GM19043 (cell line): Measurements from ENCODE around the gene TIFAB.

Source experiments
- ATAC-seq: cut with Tn5 transposase; IDR thresholded peaks from one replicate; pipeline ENCODE4 v1.9.1; 2021; ENCODE audit warnings: low read depth; ENCODE audit not compliant: unreplicated experiment

Gene TIFAB

DNA sequence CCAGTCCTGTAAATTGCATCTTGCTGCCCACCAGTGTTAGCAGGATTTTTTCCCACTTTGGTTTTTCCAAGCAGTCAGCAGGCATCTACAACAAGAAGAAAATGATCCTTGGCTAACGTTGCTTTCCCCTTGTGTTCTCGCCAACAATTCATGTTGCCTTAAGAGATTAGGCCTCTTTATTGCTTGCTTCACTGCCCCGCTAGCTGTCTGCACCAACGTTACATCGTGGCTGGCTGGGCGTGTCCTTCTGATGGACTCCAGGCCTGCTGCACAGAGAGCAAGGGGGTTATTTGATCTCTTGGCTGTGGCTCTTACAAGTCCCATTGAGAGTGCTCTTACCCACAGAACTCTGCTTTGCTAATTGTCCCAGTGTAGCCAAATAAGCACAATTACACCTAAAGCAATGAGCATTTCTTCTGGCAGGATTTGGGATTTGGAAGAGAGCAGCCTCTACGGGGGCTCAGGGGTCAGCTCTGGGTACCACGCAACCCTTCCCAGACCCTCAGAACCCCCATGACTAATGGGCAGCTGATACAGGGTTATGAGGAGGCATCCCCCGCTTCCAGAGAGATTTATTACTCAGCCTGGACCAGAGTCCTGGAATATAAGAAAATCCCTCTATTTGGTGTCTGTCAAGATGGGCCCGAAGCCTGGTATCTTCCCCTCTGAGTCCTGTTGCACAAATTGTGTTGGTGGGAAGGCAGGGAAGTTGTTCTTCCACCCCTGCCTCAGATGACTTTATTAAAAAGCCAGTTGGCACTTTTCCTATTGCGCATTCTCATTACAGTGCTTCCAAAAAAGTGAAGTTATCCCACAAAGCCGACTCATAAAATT, 22.6 kb downstream of the TIFAB start:
- no peak for ATAC-seq

DNA sequence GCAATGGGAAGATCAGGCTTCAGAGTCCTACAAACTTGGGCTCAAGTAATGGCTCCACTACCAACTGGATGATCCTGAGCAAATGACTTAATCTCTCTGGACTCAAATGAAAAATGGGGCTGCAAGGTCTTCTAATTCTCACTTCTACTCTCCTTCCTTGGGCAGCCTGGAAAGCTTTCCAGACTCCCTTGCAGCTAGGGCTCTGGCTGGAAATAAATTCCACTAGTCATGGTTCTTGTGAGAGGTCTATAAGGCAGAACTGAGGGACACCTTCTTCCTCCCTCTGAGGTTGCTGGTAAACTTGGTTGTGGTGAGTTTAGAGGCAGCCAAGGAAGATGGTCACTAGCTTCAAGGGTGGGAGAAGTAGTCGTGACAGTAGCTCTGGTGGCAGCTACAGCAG, 23.6 kb downstream of the TIFAB start:
- no peak for ATAC-seq

DNA sequence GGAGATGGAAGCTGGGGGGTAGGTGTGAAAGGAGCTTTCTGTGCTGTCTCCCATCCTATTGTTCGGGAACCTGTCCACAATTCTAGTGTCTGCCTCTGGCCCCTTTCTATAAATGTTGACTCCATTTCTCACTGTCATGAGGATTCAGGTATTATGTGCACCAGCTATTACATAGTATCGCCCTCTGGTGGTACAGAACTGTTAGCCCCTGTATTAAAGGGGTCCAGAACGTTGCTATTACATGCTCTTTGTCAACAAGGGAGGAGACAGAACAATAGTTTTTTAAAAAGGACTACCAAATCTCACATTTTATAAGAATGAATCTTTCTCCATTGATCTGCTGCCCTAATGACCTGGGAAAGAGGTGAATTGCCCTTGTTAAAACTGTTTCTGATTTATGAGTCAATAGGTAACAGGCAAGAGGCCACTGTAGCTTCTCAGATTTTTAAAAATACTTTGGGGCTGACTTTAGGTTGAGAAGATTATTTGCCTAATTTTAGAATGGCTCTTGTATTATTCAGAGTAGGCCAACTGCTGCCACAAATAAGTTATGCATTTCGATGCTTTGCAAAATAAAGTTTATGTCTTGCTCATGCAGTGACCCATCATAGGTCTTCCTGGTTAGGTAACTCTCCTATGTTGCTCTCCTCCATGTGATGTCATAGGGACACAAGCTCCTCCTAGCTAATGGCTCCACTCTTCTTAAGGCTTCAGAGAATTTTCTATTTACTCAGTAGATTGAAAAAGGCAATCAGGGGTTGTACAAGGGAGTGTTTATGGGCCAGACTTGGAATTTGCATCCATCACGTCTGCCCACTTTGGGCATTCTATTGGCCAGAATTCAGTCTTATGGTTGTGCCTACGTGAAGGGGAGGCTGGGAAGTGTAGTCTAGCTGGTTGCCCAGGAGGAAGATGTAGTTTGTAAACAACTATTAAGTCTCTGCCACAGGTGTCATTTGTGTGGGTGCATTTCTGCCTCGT, 25.8 kb downstream of the TIFAB start:
- ATAC-seq = peak; percentile 90

DNA sequence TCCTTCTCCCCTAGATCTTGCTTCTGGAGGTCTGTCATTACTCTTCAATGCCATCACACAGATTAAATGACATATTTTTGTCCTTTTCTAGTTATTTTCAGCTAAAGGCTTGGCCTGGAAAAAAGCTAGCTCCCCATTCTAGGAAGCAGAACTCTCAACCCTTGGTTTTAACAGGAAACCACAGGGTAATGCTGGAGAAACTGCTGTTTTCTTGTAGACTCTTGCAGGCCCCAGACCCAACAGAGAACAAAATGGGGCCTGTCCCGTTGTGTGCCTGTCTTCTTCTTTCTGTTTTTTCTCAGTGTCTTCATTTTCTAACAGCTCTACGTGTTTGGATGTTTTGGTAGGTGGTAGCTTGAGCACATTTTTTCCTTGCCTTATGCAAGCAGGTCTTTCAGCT, 26.5 kb downstream of the TIFAB start:
- ATAC-seq = no peak

DNA sequence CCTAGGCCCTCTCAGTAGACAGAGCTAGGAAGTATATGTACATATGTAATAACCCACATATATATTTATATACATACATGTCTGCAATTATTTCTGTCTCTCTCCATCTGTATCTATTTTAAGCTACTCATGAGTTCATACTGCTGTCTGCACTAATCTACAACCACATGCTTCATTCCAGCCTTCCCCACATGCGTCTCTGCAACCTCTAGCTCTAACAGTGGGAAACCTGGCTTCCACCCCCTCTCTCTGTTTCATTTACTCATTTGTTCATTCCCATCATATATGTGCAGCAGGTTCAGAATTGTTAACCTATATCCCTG, 28.3 kb downstream of the TIFAB start:
- no peak for ATAC-seq

DNA sequence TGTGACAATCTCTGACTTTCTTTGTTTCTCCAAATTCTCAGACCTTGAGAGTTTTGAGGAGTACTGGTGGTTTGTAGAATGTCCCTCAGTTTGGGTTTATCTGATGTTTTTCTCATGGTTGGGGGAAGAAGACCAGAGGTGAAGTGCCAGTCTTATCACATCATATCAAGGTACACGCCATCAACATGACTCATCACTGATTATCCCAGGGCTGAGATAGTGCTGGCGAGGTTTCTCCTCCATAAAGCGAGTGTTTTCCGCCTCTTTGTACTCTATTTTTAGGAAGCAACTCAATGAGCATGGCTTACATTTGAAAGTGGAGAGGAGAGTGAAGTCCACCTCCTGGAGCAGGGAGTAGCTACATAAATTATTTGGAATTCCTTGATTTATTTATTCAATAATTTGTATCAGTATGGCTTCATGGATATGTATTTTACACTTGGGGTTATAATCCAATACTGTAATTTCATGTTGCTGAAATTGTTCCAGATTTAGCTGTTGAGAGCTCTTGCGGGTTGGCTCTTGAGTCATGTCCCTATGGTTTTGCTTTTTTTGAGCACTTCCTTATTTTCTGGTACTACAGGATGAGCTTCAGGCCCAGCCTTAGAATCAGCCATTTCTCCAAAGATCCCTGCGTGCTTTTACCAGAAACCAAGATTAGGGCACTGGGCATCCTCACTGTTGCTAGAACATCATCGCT, 28.9 kb downstream of the TIFAB start:
- ATAC-seq = no peak

DNA sequence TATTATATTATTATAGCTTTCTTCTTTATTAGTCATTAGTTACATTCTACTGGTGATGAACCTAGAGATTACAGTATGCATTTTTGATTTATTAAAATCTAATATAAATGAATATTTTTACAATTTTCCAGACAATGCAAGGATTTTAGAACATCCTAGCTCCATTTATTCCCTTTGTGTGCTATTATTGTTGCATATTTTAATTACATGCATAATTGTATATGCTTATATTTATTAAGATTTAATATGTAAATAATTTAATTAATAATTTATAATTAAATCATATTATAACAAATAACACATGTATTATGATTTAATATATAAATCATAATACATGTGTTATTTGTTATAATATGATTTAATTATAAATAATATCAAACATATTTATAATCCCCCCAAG, 29.7 kb downstream of the TIFAB start:
- no peak for ATAC-seq

DNA sequence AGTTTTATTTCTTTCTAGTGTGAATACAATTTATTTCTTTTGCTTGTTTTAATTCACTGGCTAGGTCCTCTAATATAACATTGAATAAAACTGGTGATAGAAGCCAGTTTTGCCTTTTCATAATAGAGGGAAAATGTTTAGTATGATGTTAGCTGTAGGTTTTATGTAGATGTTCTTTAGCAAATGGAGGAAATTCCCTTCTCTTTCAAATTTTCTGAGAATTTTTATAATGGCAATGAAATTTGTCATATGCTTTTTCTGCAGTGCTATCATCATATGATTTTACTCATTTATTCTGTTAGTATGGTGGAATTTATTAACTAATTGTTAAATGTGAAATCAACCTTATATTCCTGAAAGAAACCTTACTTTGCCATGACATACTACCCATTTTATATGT, 35.1 kb downstream of the TIFAB start:
- no peak for ATAC-seq

DNA sequence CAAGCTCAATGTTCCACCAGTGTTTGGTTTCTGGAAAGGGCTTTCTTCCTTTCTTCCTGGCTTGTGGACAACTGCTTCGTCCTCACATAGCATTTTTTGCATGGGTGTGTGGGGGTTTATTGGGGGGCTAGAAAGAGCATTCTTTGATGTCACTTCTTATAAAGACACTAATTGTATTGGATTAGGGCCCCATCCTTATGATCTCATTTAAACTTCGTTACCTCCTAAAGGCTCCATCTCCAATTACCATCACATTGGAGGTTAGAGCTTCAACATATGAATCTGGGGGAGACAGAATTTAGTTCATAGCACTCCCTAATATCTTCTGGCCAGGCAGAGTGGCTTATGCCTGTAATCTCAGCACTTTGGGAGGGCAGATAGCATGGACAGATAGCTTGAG, 47.1 kb downstream of the TIFAB start:
- no peak for ATAC-seq

DNA sequence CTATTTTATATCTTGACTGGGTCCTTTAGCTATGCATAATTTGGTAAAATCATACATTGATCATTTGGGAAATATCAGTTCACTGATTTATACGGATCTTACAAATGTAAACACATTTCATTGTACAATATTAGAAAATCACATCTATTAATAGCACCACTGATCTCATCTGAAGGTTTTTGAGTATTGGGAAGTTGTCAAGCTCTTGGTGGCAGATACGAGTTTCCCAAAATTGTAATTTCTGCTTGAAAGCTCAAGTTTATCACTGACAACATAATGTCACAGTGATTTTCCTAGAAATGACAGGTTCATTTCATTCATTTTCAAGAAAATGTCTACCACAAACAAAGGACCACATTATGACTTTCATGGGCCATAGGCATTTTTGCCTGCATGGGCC, 50.1 kb downstream of the TIFAB start:
- ATAC-seq = no peak

DNA sequence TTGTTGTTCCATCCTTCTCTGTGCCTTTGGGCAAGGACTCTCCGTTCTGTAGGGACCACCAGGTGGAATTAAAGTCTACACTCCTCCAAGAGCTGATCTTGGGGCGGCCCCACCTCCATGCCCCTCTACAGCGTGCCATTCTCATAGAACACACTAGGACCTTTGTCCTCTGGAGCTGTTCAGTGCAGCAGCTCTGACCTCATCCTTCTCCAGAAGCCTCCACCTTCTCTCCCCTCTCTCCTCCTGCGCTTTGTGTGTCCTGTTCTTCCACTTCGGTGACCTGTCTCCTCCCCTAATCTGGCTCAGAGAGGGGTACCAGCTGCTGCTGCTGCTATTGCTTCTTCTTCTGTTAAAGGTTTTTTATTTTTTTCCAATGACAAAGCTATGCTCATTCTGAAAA, 51.3 kb downstream of the TIFAB start:
- no peak for ATAC-seq

DNA sequence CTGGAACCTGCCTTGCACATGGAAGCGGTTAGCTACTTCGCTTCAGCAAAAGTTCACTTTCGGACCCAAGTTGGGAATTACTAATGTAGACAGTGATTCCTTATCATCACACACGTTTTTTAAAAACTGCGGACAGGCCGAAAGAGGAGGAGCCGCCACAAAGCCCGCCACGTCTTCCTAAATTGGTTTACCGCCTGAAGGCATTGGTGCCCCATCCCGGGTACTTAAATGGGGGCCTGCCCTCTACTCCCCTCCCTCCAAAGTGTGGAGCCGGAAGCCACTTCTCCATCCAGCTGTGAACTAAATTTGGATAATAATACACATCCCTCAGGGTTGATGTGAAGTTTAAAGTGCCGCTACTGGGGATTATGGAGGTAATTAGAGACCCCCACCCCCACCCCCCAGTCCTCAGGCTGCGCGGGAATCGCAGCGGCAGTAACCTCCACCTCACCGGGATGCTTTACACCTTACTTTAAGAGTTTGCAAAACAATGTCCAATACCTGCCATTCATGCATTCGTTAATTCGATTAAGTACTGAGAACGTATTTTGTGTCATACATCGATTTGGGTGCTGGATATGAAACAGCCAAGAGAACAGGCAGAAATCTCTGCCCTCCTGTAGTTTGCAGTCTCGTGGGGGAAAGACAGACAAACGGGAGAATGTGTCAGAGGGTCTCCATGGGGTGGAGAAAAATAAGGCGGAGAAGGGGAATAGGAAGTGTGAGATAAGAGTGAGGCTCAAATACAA, 52.2 kb downstream of the TIFAB start:
- ATAC-seq = no peak

DNA sequence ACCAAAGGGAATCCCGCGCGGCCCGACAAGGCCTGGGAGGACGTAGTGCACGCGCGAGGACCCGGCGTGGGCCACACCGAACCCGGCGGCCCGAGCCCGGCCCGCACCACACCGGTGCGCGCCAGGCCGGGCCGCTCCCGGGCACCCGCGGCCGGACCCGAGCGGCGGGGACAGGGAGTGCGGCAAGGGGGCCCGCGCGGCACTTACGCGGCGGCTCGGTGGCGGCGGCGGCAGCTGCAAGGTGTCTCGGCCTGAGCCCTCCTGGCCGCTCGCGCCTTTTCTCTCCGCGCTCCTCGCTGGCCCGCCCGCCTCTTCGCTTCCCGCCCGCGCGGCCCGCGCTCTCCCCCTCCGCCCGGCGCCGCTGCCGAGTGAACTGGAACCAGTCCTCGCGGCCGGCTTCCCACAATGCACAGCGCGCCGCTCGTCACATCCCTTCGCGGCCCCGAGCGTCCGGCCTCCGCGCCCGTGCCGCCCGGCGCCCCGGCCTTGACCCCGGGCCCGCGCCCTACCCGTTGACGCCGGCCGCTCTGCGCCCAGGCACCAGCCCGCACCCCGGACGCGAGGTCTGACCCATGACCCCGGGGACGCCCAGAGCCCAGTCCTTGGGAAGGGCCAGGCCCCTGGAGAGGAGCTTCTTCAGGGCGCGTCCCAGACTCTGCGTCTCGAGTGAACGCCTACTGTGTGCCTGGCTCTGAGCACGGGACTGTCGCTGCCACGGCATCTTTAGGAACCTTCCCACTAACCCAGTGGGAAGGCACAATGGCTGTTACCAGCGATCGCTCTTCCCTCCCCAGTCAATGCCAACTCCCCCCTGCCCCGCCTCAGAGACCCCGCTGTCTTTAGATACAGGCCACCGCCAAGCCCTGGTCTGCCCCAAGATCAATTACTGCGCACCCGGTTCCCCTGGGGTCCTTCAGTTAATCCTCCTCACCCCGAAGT, 53.0 kb downstream of the TIFAB start, which contains the start of gene MACROH2A1:
TSS of gene MACROH2A1 (minus strand) at position 377 of the 939 bp plus-strand sequence. CDS start 10,138 bp downstream, outside the sequence.
- peak; percentile 83 for ATAC-seq

DNA sequence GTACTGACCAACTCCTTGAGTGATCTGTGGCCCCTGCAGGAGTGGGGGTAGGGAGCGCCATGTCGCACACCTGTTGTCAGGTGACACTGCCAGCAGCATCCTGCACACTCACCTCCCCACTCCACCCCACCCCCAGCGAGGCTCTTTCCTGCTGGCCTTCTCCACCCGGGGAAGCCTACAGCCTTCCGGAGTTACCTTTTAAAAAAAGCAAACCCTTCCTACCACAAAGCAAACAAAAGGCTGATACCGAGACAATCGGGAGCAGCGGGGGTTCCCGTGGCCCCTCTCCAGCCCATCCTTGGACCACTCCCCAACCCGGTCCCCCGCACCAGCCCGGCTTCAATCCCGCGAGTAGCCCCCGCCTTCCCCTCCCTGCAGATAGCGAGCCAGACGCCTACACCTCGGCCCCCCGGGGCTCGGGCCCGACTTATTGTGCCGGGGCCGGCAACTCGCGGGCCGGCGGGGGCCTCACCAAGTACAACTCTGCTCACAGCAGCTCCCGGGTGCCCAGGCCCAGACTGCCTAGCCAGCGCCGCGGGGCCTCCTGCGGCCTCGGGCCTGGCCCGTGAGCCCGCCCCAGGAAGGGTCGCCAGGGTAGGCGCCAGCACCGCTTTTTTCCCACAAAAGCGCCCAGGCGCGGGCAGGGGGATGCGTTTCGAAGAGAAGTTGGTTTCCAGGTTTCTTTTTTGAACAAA, 53.8 kb downstream of the TIFAB start:
- ATAC-seq = peak; percentile 19
